Rectal smooth muscle tissue (tissue), 1 donor: Measurements from ENCODE around the gene MEGF6.
A peak's percentile ranks its signal among the peaks of the same experiment; 100 is the strongest.

Experiments
- H3K27ac ChIP-seq: one replicate; pipeline ENCODE4 v1.7.0; 2013; ENCODE audit warnings: low read depth, low read length, inconsistent platforms
- H3K27me3 ChIP-seq: one replicate; pipeline ENCODE4 v1.7.0; 2013; ENCODE audit warnings: low read length; ENCODE audit not compliant: control insufficient read depth, insufficient read depth
- H3K36me3 ChIP-seq: one replicate; pipeline ENCODE4 v1.7.0; 2013; ENCODE audit warnings: low read length; ENCODE audit not compliant: control insufficient read depth, insufficient read depth
- H3K4me1 ChIP-seq: one replicate; pipeline ENCODE4 v1.7.0; 2013; ENCODE audit warnings: low read length; ENCODE audit not compliant: control insufficient read depth, insufficient read depth
- H3K4me3 ChIP-seq: one replicate; pipeline ENCODE4 v1.7.0; 2013; ENCODE audit warnings: low read length
- H3K9ac ChIP-seq: one replicate; pipeline ENCODE4 v1.7.0; 2013; ENCODE audit warnings: low read length

The MEGF6 gene

GRCh38 chr1:3598522-3599285, 12.6 kb downstream of the MEGF6 start:
- peak overlapping the region; percentile 15 for H3K4me3 ChIP-seq
- H3K9ac ChIP-seq: no peak overlapping the region
- H3K27me3 ChIP-seq: peaks cover 4% of the 10 kb centered on the region
- no peaks in the 10 kb centered on the region for H3K4me1 ChIP-seq
- no peak overlapping the region for H3K27ac ChIP-seq
- H3K36me3 ChIP-seq: no peaks in the 10 kb centered on the region

GRCh38 chr1:3598051-3598491, 13.2 kb downstream of the MEGF6 start:
- Histone ChIP-seq H3K27ac (no peak overlapping the region), H3K4me3 (peak overlapping the region; percentile 24), H3K9ac (no peak overlapping the region)

GRCh38 chr1:3597599-3597964, 13.7 kb downstream of the MEGF6 start:
- Histone ChIP-seq H3K4me3 (peak overlapping the region; percentile 24), H3K36me3 (no peaks in the 10 kb centered on the region), H3K27ac (no peak overlapping the region), H3K27me3 (peaks cover 4% of the 10 kb centered on the region), H3K4me1 (no peaks in the 10 kb centered on the region), H3K9ac (no peak overlapping the region)

More at GRCh38 chr1:3598051-3598491, 13.2 kb downstream of the MEGF6 start:
- Histone ChIP-seq H3K36me3 (no peaks in the 10 kb centered on the region), H3K27me3 (peaks cover 4% of the 10 kb centered on the region), H3K4me1 (no peaks in the 10 kb centered on the region)

DNA sequence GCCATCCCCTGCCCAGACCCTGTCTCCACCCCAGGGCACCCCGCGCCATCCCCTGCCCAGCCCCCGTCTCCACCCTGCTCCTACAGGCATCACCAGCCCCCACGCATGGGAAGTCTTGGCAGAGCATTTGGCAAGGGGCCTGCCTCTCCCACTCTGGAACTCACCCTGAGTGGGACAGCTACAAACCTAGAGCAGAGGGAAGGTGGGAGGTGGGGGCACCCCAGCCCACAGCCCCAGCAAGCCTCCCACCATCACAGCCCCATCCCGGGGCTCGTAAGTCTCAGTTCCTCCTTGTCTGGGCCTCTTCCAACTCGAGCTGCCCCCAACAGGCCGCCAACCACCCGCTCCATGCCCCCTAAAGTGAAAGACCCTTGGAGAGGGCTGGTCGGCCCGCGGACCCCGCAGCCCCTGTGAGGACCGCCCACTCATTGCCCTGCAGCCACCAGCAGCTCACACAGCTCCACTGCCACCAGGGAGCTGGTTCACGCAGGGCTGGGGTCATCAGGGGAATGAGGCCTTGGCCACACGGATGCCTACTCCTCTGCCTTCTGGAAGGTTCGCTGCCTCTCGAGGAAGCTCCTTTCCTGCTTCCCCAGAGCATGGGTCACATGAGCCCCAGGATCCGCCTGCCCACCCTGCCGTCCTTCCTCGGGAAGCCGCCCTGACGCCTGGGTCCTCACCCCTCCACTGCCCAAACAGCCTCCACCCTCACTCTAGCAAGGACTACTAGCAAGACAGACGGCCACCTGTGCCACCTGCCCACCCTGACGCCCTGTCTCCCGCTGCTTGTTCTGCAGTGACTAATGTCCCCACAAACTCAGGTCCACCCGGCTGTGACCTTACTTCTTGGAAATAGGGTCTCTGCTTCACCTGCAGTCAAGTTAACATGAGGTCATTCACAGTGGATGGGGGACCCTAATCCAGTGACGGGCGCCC, 14.4 kb downstream of the MEGF6 start:
- Histone ChIP-seq H3K4me1 (no peaks in the 10 kb centered on the region), H3K9ac (no peak overlapping the region), H3K4me3 (no peak overlapping the region), H3K27ac (no peak overlapping the region), H3K27me3 (peaks cover 4% of the 10 kb centered on the region), H3K36me3 (no peaks in the 10 kb centered on the region)

GRCh38 chr1:3595949-3596348, 15.4 kb downstream of the MEGF6 start:
- no peak overlapping the region for H3K9ac ChIP-seq
- no peaks in the 10 kb centered on the region for H3K36me3 ChIP-seq
- H3K27ac ChIP-seq: no peak overlapping the region
- no peaks in the 10 kb centered on the region for H3K4me1 ChIP-seq
- no peak overlapping the region for H3K4me3 ChIP-seq
- peaks cover 4% of the 10 kb centered on the region for H3K27me3 ChIP-seq

DNA sequence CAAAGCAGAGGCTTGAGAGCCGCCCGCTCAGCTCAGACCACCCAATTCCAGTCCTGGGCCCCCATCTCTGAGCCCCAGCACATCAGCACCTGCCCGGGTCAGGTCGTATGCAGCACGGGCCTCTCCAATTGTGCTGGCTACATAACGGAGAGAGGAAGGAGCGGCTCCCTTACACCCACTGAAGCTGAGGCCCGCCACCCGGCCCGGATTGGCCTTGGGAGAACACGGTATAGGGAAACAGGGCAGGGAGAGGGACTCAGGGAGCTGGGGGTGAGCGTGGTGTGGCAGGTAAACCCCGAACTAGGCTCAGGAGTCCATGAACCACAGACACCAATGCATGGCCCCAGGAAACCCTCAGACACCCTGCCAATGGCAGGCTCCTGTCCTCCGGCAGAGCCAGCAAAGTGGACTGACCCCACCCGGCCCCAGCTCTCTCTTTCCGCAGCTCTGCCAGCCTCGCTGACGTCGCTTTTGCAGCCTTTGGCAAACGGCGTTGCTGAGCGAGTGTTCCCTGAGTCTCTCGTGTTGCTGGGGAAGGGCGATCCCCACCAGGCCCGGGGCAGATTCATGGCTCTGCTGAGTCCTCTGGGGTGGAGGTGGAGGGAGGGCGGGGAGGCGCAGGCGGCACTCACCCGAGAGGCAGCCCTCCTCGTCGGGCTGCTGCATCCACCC, 16.5 kb downstream of the MEGF6 start:
- Histone ChIP-seq H3K4me3 (no peak overlapping the region), H3K4me1 (no peaks in the 10 kb centered on the region), H3K9ac (no peak overlapping the region)

DNA sequence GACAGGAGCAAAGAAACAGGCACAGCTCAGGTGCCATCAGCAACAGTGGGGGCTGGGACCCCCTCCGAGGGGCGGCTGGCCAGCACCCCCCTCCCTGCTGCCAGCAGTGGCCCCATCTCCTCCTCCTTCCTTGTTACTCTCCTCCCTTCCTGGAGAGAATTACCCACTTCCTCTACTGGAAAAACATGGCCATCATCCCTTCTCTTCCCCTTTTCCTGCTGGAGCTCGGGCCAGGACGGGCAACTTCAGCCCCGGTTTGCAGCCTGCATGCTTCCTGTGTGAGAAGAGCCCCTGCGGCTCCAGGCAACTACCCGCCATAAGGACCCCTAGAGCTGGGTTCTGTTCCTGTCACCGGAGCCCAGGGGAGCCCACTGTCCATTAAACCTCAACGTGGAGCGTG, 17.6 kb downstream of the MEGF6 start:
- no peak overlapping the region for H3K27ac ChIP-seq

More for the DNA sequence above, 16.5 kb downstream of the MEGF6 start:
- Histone ChIP-seq H3K27me3 (peaks cover 4% of the 10 kb centered on the region), H3K27ac (no peak overlapping the region), H3K36me3 (no peaks in the 10 kb centered on the region)

DNA sequence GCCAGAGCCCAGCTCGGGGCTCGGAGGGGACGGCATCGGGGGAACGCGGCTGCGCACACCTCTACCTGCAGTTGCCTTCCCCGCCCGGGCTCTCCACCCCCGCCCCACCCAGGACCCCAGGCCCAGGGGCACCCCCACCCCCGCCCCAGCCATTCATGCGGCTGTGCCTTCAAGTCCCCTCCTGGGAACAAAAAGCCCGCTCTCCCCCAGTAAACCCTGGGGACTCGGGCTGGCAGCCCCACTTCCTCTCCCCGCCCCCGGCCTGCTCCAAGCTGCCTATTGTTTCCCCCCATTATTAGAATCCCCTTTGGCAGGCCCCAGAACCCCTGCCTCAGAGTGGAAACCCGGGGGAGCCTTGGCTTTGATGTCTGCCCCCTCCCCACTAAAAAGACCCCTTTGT, 18.0 kb downstream of the MEGF6 start:
- Histone ChIP-seq H3K4me3 (no peak overlapping the region), H3K4me1 (no peaks in the 10 kb centered on the region), H3K27ac (no peak overlapping the region), H3K9ac (no peak overlapping the region), H3K27me3 (peaks cover 4% of the 10 kb centered on the region), H3K36me3 (no peaks in the 10 kb centered on the region)

More for the DNA sequence above, 17.6 kb downstream of the MEGF6 start:
- Histone ChIP-seq H3K4me3 (no peak overlapping the region), H3K4me1 (no peaks in the 10 kb centered on the region), H3K9ac (no peak overlapping the region), H3K36me3 (no peaks in the 10 kb centered on the region), H3K27me3 (peaks cover 4% of the 10 kb centered on the region)

- Histone ChIP-seq H3K27ac (no peak overlapping the region), H3K36me3 (no peaks in the 10 kb centered on the region), H3K4me1 (no peaks in the 10 kb centered on the region), H3K4me3 (no peak overlapping the region), H3K9ac (no peak overlapping the region), H3K27me3 (no peaks in the 10 kb centered on the region)
These were observed 20.1 kb downstream of the MEGF6 start for GRCh38 chr1:3590951-3591865.

- no peak overlapping the region for H3K27ac ChIP-seq
These were observed 21.1 kb downstream of the MEGF6 start for GRCh38 chr1:3590139-3590763.

GRCh38 chr1:3588395-3588794, 22.9 kb downstream of the MEGF6 start:
- no peaks in the 10 kb centered on the region for H3K36me3 ChIP-seq
- no peaks in the 10 kb centered on the region for H3K27me3 ChIP-seq
- no peaks in the 10 kb centered on the region for H3K4me1 ChIP-seq
- H3K27ac ChIP-seq: no peak overlapping the region
- H3K9ac ChIP-seq: no peak overlapping the region
- no peak overlapping the region for H3K4me3 ChIP-seq

More at GRCh38 chr1:3590139-3590763, 21.1 kb downstream of the MEGF6 start:
- Histone ChIP-seq H3K9ac (no peak overlapping the region), H3K4me1 (no peaks in the 10 kb centered on the region), H3K36me3 (no peaks in the 10 kb centered on the region), H3K27me3 (no peaks in the 10 kb centered on the region), H3K4me3 (no peak overlapping the region)
